Measurements from ENCODE around the gene UNC5A. TPM values are rescaled to one million over a fixed set of nuclear protein-coding genes. Genes with fewer than 3 reads are reported as not detected.

UNC5A gene
- total RNA-seq, 3 donors from 2014 or later (not counting 1 experiment from before 2014, with no cell fraction given) = not detected

DNA sequence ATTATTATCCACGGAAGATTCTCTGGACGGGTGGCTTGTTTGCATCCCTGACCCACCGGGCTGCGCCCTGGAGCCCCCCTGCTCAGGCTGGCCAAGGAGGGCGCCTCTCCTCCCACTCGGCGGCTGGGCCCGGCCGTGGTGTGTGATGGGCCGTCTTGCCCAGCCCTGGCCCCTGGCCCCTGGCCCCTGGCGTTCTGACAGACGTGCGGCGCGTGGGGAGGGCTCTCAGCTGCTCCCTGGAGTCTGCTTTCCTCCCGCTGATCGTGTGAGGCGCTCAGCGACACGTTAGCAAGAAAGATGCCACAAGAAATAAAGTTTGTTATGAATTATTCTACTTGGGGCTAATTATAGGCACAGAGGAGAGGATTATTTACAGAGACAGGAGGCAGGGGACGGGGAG lies 33.3 kb downstream of the UNC5A start:
- Histone ChIP-seq H3K4me1 (ENCODE audit: control insufficient read depth, insufficient read depth, low read length) (no peaks in the 10 kb centered on the region), H3K36me3 (ENCODE audit: control insufficient read depth, insufficient read depth, low read length) (no peaks in the 10 kb centered on the region), H3K27me3 (ENCODE audit: control insufficient read depth, insufficient read depth, low read length) (no peaks in the 10 kb centered on the region), H3K4me3 (ENCODE audit: low read length) (no peak overlapping the region), H3K27ac (ENCODE audit: low read length) (no peak overlapping the region), H3K9me3 (ENCODE audit: control insufficient read depth, insufficient read depth, low read length) (no peaks in the 10 kb centered on the region)
- no peaks in the 10 kb centered on the region for H3K9me3 Mint-ChIP-seq
- H3K4me1 Mint-ChIP-seq = no peaks in the 10 kb centered on the region
- H3K4me3 Mint-ChIP-seq = no peak overlapping the region
- no peak for DNase-seq
- WGBS (ENCODE audit: insufficient coverage) = 73% methylated on average over 21 of the region's 21 CpGs
- intact Hi-C loops (cut with micrococcal nuclease) = no loop called here
- ATAC-seq = no peak
- H3K27me3 Mint-ChIP-seq (ENCODE audit: low read depth in 2 of 2) = peaks cover 21 to 31% of the 10 kb centered on the region in 2 donors
- no peak overlapping the region for H3K27ac Mint-ChIP-seq
- no peaks in the 10 kb centered on the region for H3K36me3 Mint-ChIP-seq
- TF ChIP-seq, protein P1, sequence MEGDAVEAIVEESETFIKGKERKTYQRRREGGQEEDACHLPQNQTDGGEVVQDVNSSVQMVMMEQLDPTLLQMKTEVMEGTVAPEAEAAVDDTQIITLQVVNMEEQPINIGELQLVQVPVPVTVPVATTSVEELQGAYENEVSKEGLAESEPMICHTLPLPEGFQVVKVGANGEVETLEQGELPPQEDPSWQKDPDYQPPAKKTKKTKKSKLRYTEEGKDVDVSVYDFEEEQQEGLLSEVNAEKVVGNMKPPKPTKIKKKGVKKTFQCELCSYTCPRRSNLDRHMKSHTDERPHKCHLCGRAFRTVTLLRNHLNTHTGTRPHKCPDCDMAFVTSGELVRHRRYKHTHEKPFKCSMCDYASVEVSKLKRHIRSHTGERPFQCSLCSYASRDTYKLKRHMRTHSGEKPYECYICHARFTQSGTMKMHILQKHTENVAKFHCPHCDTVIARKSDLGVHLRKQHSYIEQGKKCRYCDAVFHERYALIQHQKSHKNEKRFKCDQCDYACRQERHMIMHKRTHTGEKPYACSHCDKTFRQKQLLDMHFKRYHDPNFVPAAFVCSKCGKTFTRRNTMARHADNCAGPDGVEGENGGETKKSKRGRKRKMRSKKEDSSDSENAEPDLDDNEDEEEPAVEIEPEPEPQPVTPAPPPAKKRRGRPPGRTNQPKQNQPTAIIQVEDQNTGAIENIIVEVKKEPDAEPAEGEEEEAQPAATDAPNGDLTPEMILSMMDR (IDR thresholded peaks at IDR 0.05) = no peak

DNA sequence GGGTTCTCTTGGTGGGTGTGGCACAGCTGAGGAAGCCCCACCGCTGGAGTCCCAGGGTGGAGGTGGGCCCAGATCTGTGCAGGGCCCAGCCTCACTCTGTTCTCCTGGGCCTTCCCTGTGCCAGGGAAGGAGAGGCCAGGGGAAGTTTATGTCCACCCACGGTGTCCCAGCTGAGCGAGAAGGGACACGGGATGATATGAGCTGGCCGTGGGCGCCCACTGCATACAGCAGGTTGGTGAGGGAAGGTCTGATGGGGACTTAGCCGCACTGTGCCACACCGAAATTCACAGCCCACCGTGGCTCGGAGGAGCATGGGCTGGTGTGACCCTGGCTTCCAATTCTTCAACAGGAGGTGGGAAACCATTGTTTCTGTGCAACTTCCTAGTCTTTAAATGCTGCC lies 33.9 kb downstream of the UNC5A start:
- Histone ChIP-seq H3K36me3 (ENCODE audit: control insufficient read depth, insufficient read depth, low read length) (no peaks in the 10 kb centered on the region), H3K27me3 (ENCODE audit: control insufficient read depth, insufficient read depth, low read length) (no peaks in the 10 kb centered on the region), H3K4me1 (ENCODE audit: control insufficient read depth, insufficient read depth, low read length) (no peaks in the 10 kb centered on the region), H3K9me3 (ENCODE audit: control insufficient read depth, insufficient read depth, low read length) (no peaks in the 10 kb centered on the region), H3K4me3 (ENCODE audit: low read length) (no peak overlapping the region), H3K27ac (ENCODE audit: low read length) (no peak overlapping the region)
- Mint-ChIP-seq H3K4me3 (no peak overlapping the region), H3K9me3 (no peaks in the 10 kb centered on the region), H3K36me3 (no peaks in the 10 kb centered on the region), H3K4me1 (no peaks in the 10 kb centered on the region), H3K27me3 (ENCODE audit: low read depth in 2 of 2) (peaks cover 21 to 31% of the 10 kb centered on the region in 2 donors), H3K27ac (no peak overlapping the region)
- TF ChIP-seq, protein P1 (IDR thresholded peaks at IDR 0.05) = no peak
- 84% methylated on average over 10 of the region's 10 CpGs for WGBS (ENCODE audit: insufficient coverage)
- intact Hi-C loops (cut with micrococcal nuclease) = no loop called here
- DNase-seq = no peak
- ATAC-seq = no peak

GRCh38 chr5:176844706-176845391 lies 34.5 kb downstream of the UNC5A start:
- H3K27me3 ChIP-seq (ENCODE audit: control insufficient read depth, insufficient read depth, low read length) = no peaks in the 10 kb centered on the region
- DNase-seq (no peak), ATAC-seq (no peak)
- Mint-ChIP-seq H3K4me3 (no peak overlapping the region), H3K36me3 (no peaks in the 10 kb centered on the region), H3K27ac (no peak overlapping the region), H3K27me3 (ENCODE audit: low read depth in 2 of 2) (peaks cover 21 to 31% of the 10 kb centered on the region in 2 donors), H3K9me3 (no peaks in the 10 kb centered on the region), H3K4me1 (no peaks in the 10 kb centered on the region)
- H3K36me3 ChIP-seq (ENCODE audit: control insufficient read depth, insufficient read depth, low read length) = no peaks in the 10 kb centered on the region
- H3K9me3 ChIP-seq (ENCODE audit: control insufficient read depth, insufficient read depth, low read length) = no peaks in the 10 kb centered on the region
- WGBS (ENCODE audit: insufficient coverage) = 68% methylated on average over 21 of the region's 21 CpGs
- intact Hi-C loops (cut with micrococcal nuclease) = no loop called here
- TF ChIP-seq, protein P1 (IDR thresholded peaks at IDR 0.05) = no peak
- no peaks in the 10 kb centered on the region for H3K4me1 ChIP-seq (ENCODE audit: control insufficient read depth, insufficient read depth, low read length)
- no peak overlapping the region for H3K27ac ChIP-seq (ENCODE audit: low read length)
- no peak overlapping the region for H3K4me3 ChIP-seq (ENCODE audit: low read length)

DNA sequence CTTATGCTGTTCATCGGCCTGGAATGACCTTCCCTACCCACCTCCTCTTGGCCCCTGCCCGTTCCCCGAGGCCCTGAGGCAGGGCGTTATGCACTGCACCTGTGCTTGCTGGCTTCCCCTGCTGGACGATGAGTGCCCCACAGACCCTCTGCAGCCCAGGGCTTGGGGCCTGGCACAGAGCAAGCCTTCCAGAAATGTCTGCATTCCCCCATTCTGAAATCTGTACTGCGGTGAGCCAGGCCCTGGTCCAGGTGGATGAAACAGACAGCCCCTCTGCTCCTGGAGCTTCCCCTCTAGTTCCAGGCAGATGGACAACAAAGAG lies 35.0 kb downstream of the UNC5A start:
- Histone ChIP-seq H3K36me3 (ENCODE audit: control insufficient read depth, insufficient read depth, low read length) (no peaks in the 10 kb centered on the region), H3K4me3 (ENCODE audit: low read length) (no peak overlapping the region), H3K27ac (ENCODE audit: low read length) (no peak overlapping the region), H3K4me1 (ENCODE audit: control insufficient read depth, insufficient read depth, low read length) (no peaks in the 10 kb centered on the region), H3K9me3 (ENCODE audit: control insufficient read depth, insufficient read depth, low read length) (no peaks in the 10 kb centered on the region), H3K27me3 (ENCODE audit: control insufficient read depth, insufficient read depth, low read length) (no peaks in the 10 kb centered on the region)
- intact Hi-C loops (cut with micrococcal nuclease) = no loop called here
- Mint-ChIP-seq H3K9me3 (no peaks in the 10 kb centered on the region), H3K36me3 (no peaks in the 10 kb centered on the region), H3K27ac (no peak overlapping the region), H3K27me3 (ENCODE audit: low read depth in 2 of 2) (peaks cover 18 to 28% of the 10 kb centered on the region in 2 donors), H3K4me1 (no peaks in the 10 kb centered on the region), H3K4me3 (no peak overlapping the region)
- 72% methylated on average over 6 of the region's 6 CpGs for WGBS (ENCODE audit: insufficient coverage)
- TF ChIP-seq, protein P1 (IDR thresholded peaks at IDR 0.05) = no peak
- DNase-seq (no peak), ATAC-seq (no peak)

All from natural killer cell (primary cell).